Activated CD8-positive, alpha-beta memory T cell treated with anti-CD3 and anti-CD28 coated beads for 36 hours (primary cell): ENCODE data around the gene MYNN. TPM values are rescaled to one million over a fixed set of nuclear protein-coding genes. Genes with fewer than 3 reads are reported as not detected.

Source experiments
- CTCF ChIA-PET: fragments of 350-600 bp; sonication (Branson Sonifier 250); formaldehyde crosslinking; loops from one replicate; lab custom pipeline; 2021; ENCODE audit warnings: antibody characterized with exemption; lab: Charles Lee
- POLR2A ChIA-PET: fragments of 350-600 bp; sonication (Branson Sonifier 250); formaldehyde crosslinking; loops from one replicate; lab custom pipeline; 2021; ENCODE audit warnings: antibody characterized with exemption; lab: Charles Lee
- total RNA-seq, 2 experiments: library from RNA; stranded (reverse); gene quantifications; one replicate each; pipeline ENCODE4 v1.2.3, GENCODE V29; 2021

Gene MYNN
- total RNA-seq, 2 experiments from 2014 or later, result 17.4 to 18.2 TPM

DNA sequence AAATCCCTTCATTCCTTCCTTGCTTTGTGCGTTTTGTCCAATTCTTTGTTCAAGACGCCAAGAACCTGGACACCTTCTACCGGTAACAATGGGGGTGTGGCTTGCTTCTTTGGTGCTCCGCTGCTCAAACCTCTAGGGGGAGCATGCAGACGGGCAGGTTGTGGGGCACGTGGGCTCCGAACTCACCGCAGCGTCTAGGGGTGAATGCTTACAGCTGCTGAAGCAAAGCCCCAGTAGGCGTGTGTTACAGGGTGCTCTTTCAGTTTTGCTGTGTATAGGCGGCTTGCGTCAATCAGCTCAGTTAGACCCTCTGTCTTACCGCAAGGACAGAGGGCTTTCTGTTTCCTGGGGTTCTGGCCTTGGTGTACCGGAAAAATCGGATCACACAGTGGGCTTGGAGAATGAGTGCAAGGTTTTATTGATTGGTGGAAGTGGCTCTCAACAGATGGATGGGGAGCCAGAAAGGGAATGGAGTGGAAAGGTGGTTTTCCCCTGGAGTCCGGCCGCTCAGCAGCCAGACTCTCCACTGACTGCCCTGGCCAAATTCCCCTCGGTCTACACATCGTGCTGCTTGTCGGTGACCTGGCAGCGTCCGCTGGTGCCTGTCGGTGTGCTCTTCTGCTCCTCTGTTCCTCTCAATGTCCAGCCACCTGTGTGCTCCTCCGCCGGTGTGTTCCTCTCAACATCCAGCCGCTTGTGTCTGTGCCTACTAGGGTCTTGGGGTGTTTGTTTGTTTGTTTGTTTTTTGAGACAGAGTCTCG, 40.7 kb downstream of the MYNN start:
- ChIA-PET POLR2A (interaction anchor here (0.7 to 0.9 kb wide), 2 partner anchors 41 to 42 kb away, joined by 3 read pairs; partner anchors contain the start of gene MYNN), CTCF (no interaction called here)

DNA sequence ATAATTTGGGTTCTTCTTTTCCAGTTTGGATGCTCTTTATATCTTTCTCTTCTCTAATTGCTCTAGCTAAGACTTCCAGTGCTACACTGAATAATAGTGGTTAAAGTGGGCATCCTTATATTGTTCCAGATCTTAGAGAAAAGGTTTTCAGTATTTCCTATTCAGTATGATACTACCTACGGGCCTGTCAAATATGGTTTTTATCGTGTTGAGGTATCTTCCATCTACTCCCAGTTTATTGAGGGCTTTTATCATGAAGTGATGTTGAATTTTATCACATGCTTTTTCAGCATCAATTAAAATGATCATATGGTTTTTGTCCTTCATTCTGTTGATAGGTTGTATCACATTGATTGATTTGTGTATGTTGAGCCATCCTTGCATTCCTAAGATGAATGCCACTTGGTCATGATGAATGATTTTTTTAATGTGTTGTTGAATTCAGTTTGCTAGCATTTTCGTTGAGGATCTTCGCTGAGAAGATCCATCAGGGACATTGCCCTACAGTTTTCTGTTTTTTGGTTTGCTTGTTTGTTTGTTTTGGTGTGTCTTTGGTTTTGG, 42.5 kb downstream of the MYNN start:
- POLR2A ChIA-PET, result no interaction called here
- CTCF ChIA-PET, result no interaction called here

DNA sequence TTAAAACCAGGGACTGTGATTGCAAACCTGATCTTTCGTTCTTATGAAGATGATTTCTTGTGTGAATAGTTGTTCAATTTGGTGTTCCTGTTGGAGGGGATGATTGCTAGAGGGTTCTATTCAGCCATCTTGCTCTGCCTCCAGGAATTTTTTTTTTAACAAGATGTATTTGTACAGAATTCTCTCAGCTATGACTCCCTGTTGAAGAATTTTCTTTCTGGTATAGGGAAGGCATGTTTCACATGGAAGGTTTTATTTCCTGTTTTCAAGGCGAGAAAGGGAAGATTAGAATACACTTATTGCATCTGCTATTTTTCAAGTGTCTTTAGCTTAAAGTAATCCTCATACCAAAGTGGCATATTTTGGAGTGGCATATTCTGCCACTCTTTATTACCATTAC, 45.1 kb downstream of the MYNN start:
- ChIA-PET POLR2A (no interaction called here), CTCF (no interaction called here)

DNA sequence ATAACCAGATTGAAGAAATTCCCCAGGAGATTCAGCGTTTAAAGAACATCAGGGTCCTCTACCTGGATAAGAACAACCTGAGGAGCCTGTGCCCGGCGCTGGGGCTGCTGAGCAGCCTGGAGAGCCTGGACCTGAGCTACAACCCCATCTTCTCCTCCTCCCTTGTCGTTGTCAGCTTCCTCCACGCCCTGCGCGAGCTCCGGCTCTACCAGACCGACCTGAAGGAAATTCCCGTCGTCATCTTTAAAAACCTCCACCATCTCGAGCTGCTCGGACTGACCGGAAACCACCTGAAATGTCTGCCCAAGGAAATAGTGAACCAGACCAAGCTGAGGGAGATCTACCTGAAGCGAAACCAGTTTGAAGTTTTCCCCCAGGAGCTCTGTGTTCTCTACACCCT, 48.9 kb downstream of the MYNN start:
- ChIA-PET CTCF (interaction anchor here (0.5 kb wide), 1 partner anchor 382 kb away, joined by 3 read pairs; no protein-coding TSS in a partner anchor), POLR2A (no interaction called here)

DNA sequence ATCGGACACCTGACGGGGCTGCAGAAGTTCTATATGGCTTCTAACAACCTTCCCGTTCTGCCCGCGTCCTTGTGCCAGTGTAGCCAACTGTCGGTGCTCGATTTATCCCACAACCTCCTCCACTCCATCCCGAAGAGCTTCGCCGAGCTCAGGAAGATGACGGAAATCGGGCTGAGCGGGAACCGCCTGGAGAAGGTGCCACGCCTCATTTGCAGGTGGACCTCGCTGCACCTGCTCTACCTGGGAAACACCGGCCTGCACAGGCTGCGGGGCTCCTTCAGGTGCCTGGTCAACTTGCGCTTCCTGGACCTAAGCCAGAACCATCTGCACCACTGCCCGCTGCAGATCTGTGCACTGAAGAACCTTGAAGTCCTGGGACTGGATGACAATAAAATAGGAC, 49.3 kb downstream of the MYNN start:
- POLR2A ChIA-PET, result no interaction called here
- CTCF ChIA-PET, result no interaction called here

DNA sequence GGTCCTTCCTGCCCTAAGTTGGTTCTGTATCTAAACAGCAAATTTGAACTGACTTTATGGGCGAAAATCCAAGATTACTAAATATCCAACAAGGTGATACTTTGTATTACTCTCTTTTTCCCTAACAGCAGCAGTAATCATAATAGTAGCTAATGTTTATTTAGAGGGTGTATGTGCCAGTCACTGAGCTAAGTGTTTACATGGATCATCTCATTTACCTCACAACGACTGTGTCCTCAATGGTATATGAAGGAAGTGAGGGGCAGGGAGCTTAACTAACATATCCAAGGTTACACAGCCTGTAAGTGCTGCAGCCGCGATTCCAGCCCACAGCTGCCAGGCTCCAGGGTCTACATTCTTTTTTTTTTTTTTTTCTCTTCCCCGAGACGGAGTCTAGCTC, 49.8 kb downstream of the MYNN start:
- CTCF ChIA-PET, result no interaction called here
- POLR2A ChIA-PET, result interaction anchor here (0.7 kb wide), 1 partner anchor 77 kb away, joined by 3 read pairs; no protein-coding TSS in a partner anchor

DNA sequence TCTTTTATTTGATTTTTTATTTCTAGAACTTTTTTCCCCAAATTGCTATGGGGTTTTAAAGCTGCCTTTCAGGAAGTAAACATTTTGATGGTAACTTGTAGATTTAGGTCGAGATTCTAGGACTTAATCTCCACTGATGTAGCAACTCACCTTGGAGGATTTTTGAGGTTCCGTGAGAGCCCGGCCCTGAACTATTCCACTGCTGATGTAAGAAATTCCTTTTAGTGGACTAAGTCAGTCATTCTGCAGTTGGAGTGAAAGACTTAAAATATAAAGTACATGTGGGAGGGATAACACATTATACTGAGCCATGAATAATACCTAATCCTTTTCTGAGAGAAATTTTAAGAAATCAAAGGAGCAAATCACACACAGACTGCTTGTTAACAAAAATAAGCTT, 52.1 kb downstream of the MYNN start:
- ChIA-PET POLR2A (no interaction called here), CTCF (no interaction called here)

DNA sequence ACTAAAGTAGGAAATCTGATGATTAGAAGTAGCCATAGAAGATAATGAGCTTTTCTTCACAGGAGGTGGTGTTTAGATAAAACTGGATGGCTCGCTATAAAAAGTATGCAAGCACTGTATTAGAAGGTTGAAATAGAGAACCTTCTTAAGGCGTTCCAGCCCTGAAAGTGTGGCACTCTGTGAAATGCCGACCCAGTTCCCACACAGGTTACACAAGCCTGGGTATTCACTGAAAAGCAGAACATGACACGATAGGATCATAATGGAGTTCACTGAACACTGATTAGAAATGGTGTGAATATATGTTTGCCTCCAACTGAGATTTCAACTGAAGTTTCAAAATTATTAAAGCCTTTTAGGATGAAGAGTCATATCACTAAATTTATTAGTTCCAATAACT, 54.5 kb downstream of the MYNN start:
- CTCF ChIA-PET, result interaction anchor here (0.7 kb wide), 2 partner anchors 281 to 1169 kb away, joined by 3 to 6 read pairs; no protein-coding TSS in a partner anchor
- POLR2A ChIA-PET, result no interaction called here

DNA sequence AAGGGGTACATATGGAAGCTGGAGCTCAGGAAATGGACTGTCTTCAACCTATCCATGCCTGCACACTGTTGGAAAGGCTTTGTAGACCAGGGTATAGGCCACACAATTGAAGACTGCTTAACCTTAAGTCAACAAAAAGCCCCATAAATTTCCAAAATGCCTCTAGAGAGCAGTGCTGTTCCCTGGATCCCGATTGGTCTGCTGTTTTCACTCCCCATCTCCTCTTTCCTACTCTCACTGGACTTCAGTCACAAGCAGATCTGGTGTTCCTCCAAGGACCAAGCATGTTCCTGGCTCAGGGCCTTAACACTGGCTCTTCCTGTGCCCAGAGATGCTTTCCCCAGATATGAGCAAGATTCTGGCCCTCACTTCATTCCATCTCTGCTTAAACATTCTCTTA, 62.3 kb downstream of the MYNN start:
- POLR2A ChIA-PET, result no interaction called here
- CTCF ChIA-PET, result interaction anchor here (1.1 kb wide), 1 partner anchor 9 kb away, joined by 4 read pairs; no protein-coding TSS in a partner anchor

DNA sequence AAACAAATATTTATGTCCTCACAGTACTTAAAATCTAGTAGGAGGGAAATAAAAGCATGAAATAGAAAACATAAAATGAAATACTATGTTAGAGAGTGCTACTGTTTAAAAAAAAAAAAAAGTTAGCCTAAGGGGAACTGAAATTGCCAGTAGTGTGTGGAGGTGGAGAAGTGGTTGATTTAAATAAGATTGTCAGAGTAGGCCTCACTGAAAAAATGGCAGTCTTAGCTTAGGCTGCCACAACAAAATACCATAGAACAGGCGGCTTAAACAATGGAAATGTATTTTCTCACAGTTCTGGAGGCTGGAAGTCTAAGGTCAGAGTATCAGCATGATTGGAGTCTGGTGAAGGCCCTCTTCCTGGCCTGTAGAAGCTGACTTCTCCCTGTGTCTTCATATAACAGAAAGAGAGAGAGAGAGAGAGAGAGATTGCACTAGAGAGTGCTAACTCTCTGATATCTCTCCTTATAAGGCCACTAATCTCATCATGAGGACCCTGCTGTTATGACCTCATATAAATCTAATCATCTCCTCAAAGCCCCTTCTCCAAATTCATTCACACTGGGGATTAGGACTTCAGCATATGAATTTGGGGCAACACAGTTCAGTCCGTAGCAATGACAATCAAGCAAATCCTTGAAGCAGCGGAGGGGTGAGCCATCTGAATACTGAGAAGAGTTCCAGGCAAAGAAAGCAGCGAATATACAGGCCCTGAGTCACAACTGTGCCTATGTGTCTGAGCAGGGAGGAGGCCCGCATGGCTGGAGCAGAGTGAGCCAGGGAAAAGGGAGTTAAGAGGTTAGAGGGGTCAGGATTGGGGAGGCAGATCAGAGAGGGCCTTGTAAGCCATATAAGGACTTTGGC, 63.1 kb downstream of the MYNN start:
- CTCF ChIA-PET, result no interaction called here
- POLR2A ChIA-PET, result no interaction called here

DNA sequence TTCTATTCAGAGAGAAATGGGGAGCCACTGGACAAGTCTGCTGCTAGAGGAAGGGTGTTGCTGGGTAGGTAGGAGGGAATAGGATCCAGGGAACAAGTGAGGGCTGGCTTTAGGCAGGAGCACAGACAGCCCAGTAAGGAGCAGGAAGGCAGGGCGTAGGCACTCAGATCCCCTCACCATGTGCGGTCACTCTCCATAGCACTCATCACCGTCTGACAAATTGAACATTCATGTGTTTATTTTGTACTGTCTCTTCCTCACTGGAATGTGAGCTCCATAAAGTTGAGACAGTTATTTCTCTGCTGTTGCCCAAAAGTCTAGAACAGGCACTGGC, 63.7 kb downstream of the MYNN start:
- POLR2A ChIA-PET, result no interaction called here

DNA sequence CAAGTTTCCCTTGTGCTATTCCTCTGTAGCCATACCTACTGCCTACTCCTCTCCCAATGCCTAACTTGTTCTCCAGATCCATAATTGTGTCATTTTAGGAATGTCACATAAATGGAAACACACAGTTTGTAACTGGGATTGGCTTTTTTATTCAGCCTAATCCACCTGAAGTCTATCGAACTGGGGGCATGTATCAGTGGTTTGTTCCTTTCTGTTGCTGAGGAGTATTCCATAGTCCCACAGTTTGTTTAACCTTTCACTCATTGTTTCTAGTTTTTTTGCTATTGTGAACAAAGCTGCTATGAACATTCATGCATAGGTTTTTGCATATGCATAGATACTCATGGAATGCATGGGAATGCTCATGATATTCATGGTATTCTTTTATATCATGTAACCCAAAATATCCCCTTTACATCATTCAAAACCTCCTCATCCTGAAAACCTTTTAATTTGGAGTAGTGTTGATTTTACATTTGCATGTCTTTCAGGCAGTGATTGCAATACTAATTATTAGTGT, 65.4 kb downstream of the MYNN start:
- ChIA-PET CTCF (no interaction called here), POLR2A (no interaction called here)

More for the DNA sequence above, 63.7 kb downstream of the MYNN start:
- CTCF ChIA-PET, result no interaction called here

Other genes starting within 250 kb of the MYNN start
- gene MECOM, start 109.7 kb upstream of the MYNN start, total RNA-seq, result not detected
- 10 to 100 TPM; 12.9 to 16.1 TPM for gene TERC, start 8.3 kb upstream of the MYNN start, total RNA-seq
- gene ACTRT3, start 3.8 kb upstream of the MYNN start, total RNA-seq, result 1 to 10 TPM; 2.5 to 3.0 TPM
- under 1 TPM; 0.17 to 0.25 TPM for gene LRRIQ4, start 39.5 kb downstream of the MYNN start, total RNA-seq
- 1 to 10 TPM; 3.5 to 4.2 TPM for gene LRRC34, start 39.5 kb downstream of the MYNN start, total RNA-seq
- not detected for gene LRRC31, start 96.5 kb downstream of the MYNN start, total RNA-seq
- gene SAMD7, start 138.2 kb downstream of the MYNN start, total RNA-seq, result not detected
- 10 to 100 TPM; 57.3 to 61.7 TPM for gene SEC62, start 193.4 kb downstream of the MYNN start, total RNA-seq